Left ventricle myocardium inferior (tissue), 1 donor: ENCODE results near the gene ASIC2. TPM values are rescaled to one million over a fixed set of nuclear protein-coding genes. Genes with fewer than 3 reads are reported as not detected.

Experiments used
- DNase-seq: peaks from one replicate; pipeline ENCODE4 v3.0.0-alpha.2; 2020
- H3K27ac ChIP-seq: fragments of 200-600 bp; replicated peaks from 2 replicates; pipeline ENCODE4 v1.8.0; 2021
- H3K27me3 ChIP-seq: fragments of 200-600 bp; 2 replicates; pipeline ENCODE4 v1.8.0; 2021; ENCODE audit warnings: low read depth
- H3K36me3 ChIP-seq: fragments of 200-600 bp; 2 replicates; pipeline ENCODE4 v1.8.0; 2021
- H3K4me1 ChIP-seq: fragments of 200-600 bp; 2 replicates; pipeline ENCODE4 v1.8.0; 2021
- H3K4me3 ChIP-seq: fragments of 200-600 bp; 2 replicates; pipeline ENCODE4 v1.8.0; 2021; ENCODE audit warnings: mild to moderate bottlenecking, moderate library complexity
- H3K9me3 ChIP-seq: fragments of 200-600 bp; replicated peaks from 2 replicates; pipeline ENCODE4 v1.8.0; 2021
- intact Hi-C: fragments of 100-400 bp; cut with micrococcal nuclease; formaldehyde crosslinking; loops from one replicate; pipeline ENCODE4 v1.11.0; 2022
- total RNA-seq: library from RNA; stranded (reverse); fragmentation: NEBNext Ultra II Directional; extraction: Animal tissue kit (Norgen Biotek cat#: 25700); gene quantifications from one replicate; pipeline ENCODE4 v1.2.1, GENCODE V29; 2021
- TF ChIP-seq, protein P1 (sequence below): fragments of 200-600 bp; IDR thresholded peaks from 2 replicates; pipeline ENCODE4 v1.8.0; 2021; ENCODE audit warnings: antibody characterized with exemption, mild to moderate bottlenecking, borderline replicate concordance
- donor health status: DM: no; HTN: yes; CAD: no; lungs with severe emphysema.

ASIC2 gene
- total RNA-seq, 1 donor from 2014 or later, result not detected

GRCh38 chr17:33234233-33234632 lies 58.9 kb downstream of the ASIC2 start:
- TF ChIP-seq, protein P1, sequence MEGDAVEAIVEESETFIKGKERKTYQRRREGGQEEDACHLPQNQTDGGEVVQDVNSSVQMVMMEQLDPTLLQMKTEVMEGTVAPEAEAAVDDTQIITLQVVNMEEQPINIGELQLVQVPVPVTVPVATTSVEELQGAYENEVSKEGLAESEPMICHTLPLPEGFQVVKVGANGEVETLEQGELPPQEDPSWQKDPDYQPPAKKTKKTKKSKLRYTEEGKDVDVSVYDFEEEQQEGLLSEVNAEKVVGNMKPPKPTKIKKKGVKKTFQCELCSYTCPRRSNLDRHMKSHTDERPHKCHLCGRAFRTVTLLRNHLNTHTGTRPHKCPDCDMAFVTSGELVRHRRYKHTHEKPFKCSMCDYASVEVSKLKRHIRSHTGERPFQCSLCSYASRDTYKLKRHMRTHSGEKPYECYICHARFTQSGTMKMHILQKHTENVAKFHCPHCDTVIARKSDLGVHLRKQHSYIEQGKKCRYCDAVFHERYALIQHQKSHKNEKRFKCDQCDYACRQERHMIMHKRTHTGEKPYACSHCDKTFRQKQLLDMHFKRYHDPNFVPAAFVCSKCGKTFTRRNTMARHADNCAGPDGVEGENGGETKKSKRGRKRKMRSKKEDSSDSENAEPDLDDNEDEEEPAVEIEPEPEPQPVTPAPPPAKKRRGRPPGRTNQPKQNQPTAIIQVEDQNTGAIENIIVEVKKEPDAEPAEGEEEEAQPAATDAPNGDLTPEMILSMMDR, result no peak
- Histone ChIP-seq H3K9me3 (no peaks in the 10 kb centered on the region), H3K27ac (no peak overlapping the region), H3K4me1 (peaks cover 22% of the 10 kb centered on the region), H3K4me3 (no peak overlapping the region), H3K36me3 (no peaks in the 10 kb centered on the region), H3K27me3 (peaks cover 29% of the 10 kb centered on the region)
- no peak for DNase-seq
- intact Hi-C loops, result no loop called here

GRCh38 chr17:33233811-33234177 lies 59.3 kb downstream of the ASIC2 start:
- DNase-seq, result peak; percentile 15
- Histone ChIP-seq H3K4me3 (no peak overlapping the region), H3K4me1 (peaks cover 22% of the 10 kb centered on the region), H3K27me3 (peaks cover 25% of the 10 kb centered on the region), H3K36me3 (no peaks in the 10 kb centered on the region), H3K27ac (no peak overlapping the region), H3K9me3 (no peaks in the 10 kb centered on the region)
- TF ChIP-seq, protein P1, result no peak
- intact Hi-C loops, result no loop called here

GRCh38 chr17:33229499-33229898 lies 63.6 kb downstream of the ASIC2 start:
- Histone ChIP-seq H3K27me3 (peaks cover 20% of the 10 kb centered on the region), H3K4me1 (peaks cover 16% of the 10 kb centered on the region), H3K36me3 (no peaks in the 10 kb centered on the region), H3K4me3 (no peak overlapping the region), H3K9me3 (no peaks in the 10 kb centered on the region), H3K27ac (no peak overlapping the region)
- TF ChIP-seq, protein P1, result no peak
- intact Hi-C loops, result no loop called here
- no peak for DNase-seq

- H3K36me3 ChIP-seq, result no peaks in the 10 kb centered on the region
- DNase-seq, result no peak
- peaks cover 20% of the 10 kb centered on the region for H3K27me3 ChIP-seq
- TF ChIP-seq, protein P1, result no peak
- no peak overlapping the region for H3K27ac ChIP-seq
- no peak overlapping the region for H3K4me3 ChIP-seq
- no peaks in the 10 kb centered on the region for H3K9me3 ChIP-seq
- peaks cover 14% of the 10 kb centered on the region for H3K4me1 ChIP-seq
- intact Hi-C loops, result no loop called here
These were observed 64.1 kb downstream of the ASIC2 start for GRCh38 chr17:33229028-33229427.

DNA sequence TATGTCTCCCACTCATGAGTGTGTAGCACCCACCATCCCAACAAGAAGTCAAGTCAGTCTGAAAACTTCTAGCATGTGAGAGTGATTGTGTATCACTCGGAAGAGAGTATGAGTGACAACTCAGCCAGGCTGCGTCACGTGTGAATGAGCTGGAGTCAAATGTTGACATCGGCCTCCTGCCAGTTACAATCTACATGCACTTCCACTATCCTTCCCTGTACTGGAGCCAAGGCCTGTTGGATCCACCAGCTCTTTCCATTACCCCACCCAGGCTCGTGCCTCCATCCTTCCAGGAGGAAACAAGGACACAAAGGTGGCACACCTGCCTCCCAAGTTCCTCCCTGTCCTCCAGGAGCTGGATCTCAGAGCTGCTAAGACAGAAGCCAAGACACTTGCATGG lies 64.5 kb downstream of the ASIC2 start:
- TF ChIP-seq, protein P1, result no peak
- no peaks in the 10 kb centered on the region for H3K36me3 ChIP-seq
- no peak overlapping the region for H3K4me3 ChIP-seq
- H3K4me1 ChIP-seq, result peaks cover 9% of the 10 kb centered on the region
- DNase-seq, result peak; percentile 16
- H3K27ac ChIP-seq, result no peak overlapping the region
- intact Hi-C loops, result no loop called here
- H3K27me3 ChIP-seq, result peaks cover 25% of the 10 kb centered on the region
- H3K9me3 ChIP-seq, result no peaks in the 10 kb centered on the region

- intact Hi-C loops, result no loop called here
- DNase-seq, result no peak
- no peak overlapping the region for H3K27ac ChIP-seq
- TF ChIP-seq, protein P1, result no peak
- peaks cover 29% of the 10 kb centered on the region for H3K27me3 ChIP-seq
- H3K9me3 ChIP-seq, result no peaks in the 10 kb centered on the region
- peaks cover 7% of the 10 kb centered on the region for H3K4me1 ChIP-seq
- no peak overlapping the region for H3K4me3 ChIP-seq
- no peaks in the 10 kb centered on the region for H3K36me3 ChIP-seq
These were observed 65.2 kb downstream of the ASIC2 start for GRCh38 chr17:33227911-33228310.
